B cell (primary cell): ENCODE results near the gene SSRP1.

Experiments
- EZH2 ChIP-seq: IDR thresholded peaks from 2 replicates; pipeline ENCODE4 v1.6.1; 2012; ENCODE audit warnings: borderline replicate concordance, low read depth, mild to moderate bottlenecking, moderate library complexity, low read length; ENCODE audit not compliant: insufficient read depth, poor library complexity, severe bottlenecking
- TF ChIP-seq, protein P1 (sequence below): fragments of 200-600 bp; IDR thresholded peaks from one replicate; pipeline ENCODE4 v1.8.0; 2022; ENCODE audit warnings: antibody characterized with exemption, mild to moderate bottlenecking

DNA sequence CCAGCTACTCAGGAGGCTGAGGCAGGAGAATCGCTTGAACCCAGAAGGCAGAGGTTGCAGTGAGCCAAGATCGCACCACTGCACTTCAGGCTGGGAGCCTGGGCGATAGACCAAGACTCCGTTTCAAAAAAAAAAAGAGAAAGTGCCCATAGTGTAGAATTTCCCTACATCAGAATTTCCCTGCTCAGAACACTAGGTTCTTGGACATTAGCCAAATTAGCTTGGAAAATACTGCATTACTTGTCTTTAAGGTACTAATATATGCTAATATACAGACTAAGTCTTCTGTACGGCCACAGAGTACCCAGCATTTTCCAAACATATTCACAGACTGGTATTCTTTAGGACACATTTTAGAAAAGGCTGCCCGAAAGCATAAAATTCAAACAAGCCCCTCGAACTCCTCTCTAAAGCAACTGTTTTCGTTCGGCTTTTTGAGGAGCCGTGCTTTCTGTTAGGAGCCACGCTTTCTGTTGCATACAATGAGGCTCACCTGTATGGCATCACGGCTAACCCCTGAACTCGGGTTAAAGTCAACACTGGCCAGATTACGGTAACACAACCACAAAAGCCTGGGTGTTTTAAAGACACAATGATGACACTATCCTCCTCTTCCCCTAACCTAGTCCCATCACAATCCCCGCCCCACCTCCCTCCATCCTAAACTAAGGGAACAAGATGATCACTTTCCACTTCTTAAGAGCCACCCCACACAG is 29.4 kb downstream of the SSRP1 start:
- TF ChIP-seq, protein P1, sequence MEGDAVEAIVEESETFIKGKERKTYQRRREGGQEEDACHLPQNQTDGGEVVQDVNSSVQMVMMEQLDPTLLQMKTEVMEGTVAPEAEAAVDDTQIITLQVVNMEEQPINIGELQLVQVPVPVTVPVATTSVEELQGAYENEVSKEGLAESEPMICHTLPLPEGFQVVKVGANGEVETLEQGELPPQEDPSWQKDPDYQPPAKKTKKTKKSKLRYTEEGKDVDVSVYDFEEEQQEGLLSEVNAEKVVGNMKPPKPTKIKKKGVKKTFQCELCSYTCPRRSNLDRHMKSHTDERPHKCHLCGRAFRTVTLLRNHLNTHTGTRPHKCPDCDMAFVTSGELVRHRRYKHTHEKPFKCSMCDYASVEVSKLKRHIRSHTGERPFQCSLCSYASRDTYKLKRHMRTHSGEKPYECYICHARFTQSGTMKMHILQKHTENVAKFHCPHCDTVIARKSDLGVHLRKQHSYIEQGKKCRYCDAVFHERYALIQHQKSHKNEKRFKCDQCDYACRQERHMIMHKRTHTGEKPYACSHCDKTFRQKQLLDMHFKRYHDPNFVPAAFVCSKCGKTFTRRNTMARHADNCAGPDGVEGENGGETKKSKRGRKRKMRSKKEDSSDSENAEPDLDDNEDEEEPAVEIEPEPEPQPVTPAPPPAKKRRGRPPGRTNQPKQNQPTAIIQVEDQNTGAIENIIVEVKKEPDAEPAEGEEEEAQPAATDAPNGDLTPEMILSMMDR = no peak
- TF ChIP-seq EZH2 = no peak
